ENCODE measurements around the gene CADM3.

The CADM3 gene

DNA sequence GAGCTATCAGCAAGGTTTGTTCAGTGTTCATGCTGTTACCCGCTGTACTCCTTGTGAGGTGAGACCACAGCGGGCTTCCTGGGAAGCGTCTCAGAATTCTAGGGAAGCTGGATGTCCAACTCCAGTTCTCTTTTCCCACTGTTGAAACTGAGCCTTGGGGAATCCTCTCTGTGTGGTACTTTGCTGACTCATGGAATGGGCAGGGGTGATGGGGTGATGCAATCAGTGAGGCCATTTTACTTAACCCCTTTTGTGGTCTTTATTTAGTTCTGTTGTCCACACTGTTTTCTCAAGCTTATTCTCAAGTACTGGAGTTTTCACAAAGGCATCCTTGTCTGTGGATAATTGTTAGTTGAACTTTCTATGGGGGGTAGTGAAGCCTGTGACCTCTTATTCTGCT is 75.9 kb downstream of the CADM3 start:
- DNase-seq (ENCODE audit: extremely low spot score, insufficient read length, low read depth) = no peak

DNA sequence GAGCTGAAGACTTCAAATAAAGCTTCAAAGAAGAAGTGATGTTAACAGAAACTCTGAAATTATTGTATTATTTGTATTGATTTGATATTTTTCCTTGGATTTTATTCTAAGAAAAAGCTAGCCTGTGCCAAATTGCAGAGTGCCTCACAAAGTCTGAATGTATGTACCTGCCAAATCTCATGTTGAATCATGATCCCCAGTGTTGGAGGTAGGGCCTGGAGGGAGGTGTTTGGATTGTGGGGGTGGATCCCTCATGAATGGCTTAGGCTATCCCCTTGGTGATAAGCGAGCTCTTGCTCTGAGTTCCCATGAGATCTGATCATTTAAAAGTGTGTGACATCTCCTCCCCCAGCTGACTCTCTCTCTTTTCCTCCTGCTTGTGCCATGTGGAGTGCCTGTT is 76.9 kb downstream of the CADM3 start:
- DNase-seq (ENCODE audit: extremely low spot score, insufficient read length, low read depth) (no peak), FAIRE-seq (no peak)

More for the DNA sequence above, 75.9 kb downstream of the CADM3 start:
- FAIRE-seq = no peak

DNA sequence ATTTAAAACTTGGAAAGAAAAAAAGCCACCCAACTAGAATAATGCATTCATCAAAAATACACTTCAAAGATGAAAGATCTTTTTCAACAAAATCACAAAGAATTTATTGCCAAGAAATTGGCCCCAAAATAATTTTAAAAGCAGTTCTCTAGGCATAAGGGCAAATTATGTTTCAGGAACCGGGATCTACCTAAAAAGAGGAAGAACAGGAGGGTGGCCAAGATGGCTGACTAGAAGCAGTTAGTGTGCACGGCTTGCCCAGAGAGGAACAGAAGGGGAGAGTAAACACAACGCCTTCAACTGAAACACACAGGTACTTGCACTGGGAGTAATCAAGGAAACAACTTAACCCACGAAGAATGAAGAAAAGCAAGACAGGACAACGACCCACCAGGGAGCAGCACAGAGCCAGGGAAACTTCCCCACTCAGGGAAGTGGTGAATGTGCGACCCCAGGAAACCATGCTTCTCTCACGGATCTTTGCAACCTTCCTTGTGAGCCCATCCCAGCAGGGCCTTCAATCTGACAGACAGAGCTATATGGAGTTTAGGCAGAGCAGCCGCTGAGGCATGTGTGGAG is 79.3 kb downstream of the CADM3 start:
- DNase-seq (ENCODE audit: extremely low spot score, insufficient read length, low read depth) (no peak), FAIRE-seq (no peak)

Data from GM18507 (cell line).